ENCODE data around the gene WDSUB1. TPM values are rescaled to one million over a fixed set of nuclear protein-coding genes. Genes with fewer than 3 reads are reported as not detected.

Gene WDSUB1
- total and polyA plus RNA-seq, 2 of the 4 experiments (the other 2 are of a cell fraction), result 4.8 to 5.2 TPM

GRCh38 chr2:159249990-159250715 lies 36.4 kb downstream of the WDSUB1 start (continued):
- no peak for TF ChIP-seq RAD21 (IDR thresholded peaks at IDR 0.05; ENCODE audit: low read length)

GRCh38 chr2:159246325-159246988 lies 40.0 kb downstream of the WDSUB1 start:
- H4K91ac ChIP-seq (ENCODE audit: insufficient read depth, low read depth, low read length), result no peak overlapping the region
- H3K23ac ChIP-seq (ENCODE audit: low read depth, low read length), result no peak overlapping the region
- no peak overlapping the region for H3K56ac ChIP-seq (ENCODE audit: extremely low read depth, insufficient read depth, low read length)
- DNase-seq (no peak), ATAC-seq (ENCODE audit: low read depth) (no peak)
- no peak overlapping the region for H2AK9ac ChIP-seq (replicated peaks; ENCODE audit: low read depth, low read length, poor library complexity)
- in situ Hi-C loops (cut with MboI; ENCODE audit: low sequenced_read_pairs), result no loop called here
- no peak overlapping the region for H2AFZ ChIP-seq (replicated peaks; ENCODE audit: low read length, poor library complexity)
- no peak overlapping the region for H3K14ac ChIP-seq (replicated peaks; ENCODE audit: low read depth, low read length)
- H3K27me3 ChIP-seq (ENCODE audit: control insufficient read depth, insufficient read depth, low read length), result no peaks in the 10 kb centered on the region
- no peak overlapping the region for H3K9ac ChIP-seq (ENCODE audit: low read depth, low read length)
- no peaks in the 10 kb centered on the region for H3K9me1 ChIP-seq (ENCODE audit: insufficient read depth, low read length)
- H2AK5ac ChIP-seq (ENCODE audit: low read depth, low read length), result no peak overlapping the region
- no peaks in the 10 kb centered on the region for H3K4me1 ChIP-seq (ENCODE audit: control insufficient read depth, insufficient read depth, low read length)
- peaks cover 5% of the 10 kb centered on the region; the same call in 1 of the 2 replicates for H3K36me3 ChIP-seq (ENCODE audit: control insufficient read depth, insufficient read depth, low read length)
- TF ChIP-seq FOS (IDR thresholded peaks at IDR 0.05; ENCODE audit: low read depth, low read length) (no peak), CEBPB (IDR thresholded peaks at IDR 0.05; ENCODE audit: low read depth, low read length) (no peak), MAFK (IDR thresholded peaks at IDR 0.05; ENCODE audit: low read depth, low read length) (peak; percentile 50)
- no peaks in the 10 kb centered on the region for H4K20me1 ChIP-seq (ENCODE audit: insufficient read depth, low read length)
- dilution Hi-C loops (cut with HindIII; ENCODE audit: low sequenced_read_pairs, unreplicated experiment), result no loop called here
- no peak overlapping the region for H2BK15ac ChIP-seq (ENCODE audit: low read depth, low read length)
- intact Hi-C loops (cut with micrococcal nuclease), result no loop called here
- POLR2A ChIA-PET (ENCODE audit: unreplicated experiment), result interaction anchor here (0.6 kb wide), 1 partner anchor 439 kb away, joined by 3 read pairs; no protein-coding TSS in a partner anchor
- no TSS peak for BruUV-seq (replicated peaks)
- WGBS, 2 experiments (ENCODE audit: extremely low coverage in 2 of 2, insufficient read length in 1 of 2), result no CpG with 5 or more reads among the region's 7 CpGs
- no peak overlapping the region for H3K27ac ChIP-seq (ENCODE audit: insufficient read depth, low read length)
- H3K18ac ChIP-seq (ENCODE audit: low read depth, low read length), result no peak overlapping the region
- H3K79me1 ChIP-seq (ENCODE audit: low read depth in 1 of 2, low read length in 2 of 2), result no peaks in the 10 kb centered on the region; a peak in 1 of 4 replicates
- CTCF ChIA-PET, result no interaction called here
- no peak overlapping the region for H3K4ac ChIP-seq (ENCODE audit: low read depth, low read length)
- H4K5ac ChIP-seq (ENCODE audit: low read depth, low read length), result no peak overlapping the region
- H3K9me3 ChIP-seq (ENCODE audit: control insufficient read depth, insufficient read depth, low read length), result peaks cover 5% of the 10 kb centered on the region; the same call in 1 of the 2 replicates
- H2BK20ac ChIP-seq (ENCODE audit: low read depth, low read length), result no peak overlapping the region
- no peak overlapping the region for H3K4me2 ChIP-seq (ENCODE audit: low read depth, low read length)
- H4K8ac ChIP-seq (ENCODE audit: low read depth in 2 of 2, low read length in 2 of 2), result no peak overlapping the region
- H2BK5ac ChIP-seq (ENCODE audit: low read depth, low read length, poor library complexity, severe bottlenecking), result no peak overlapping the region
- H3K4me3 ChIP-seq (ENCODE audit: insufficient read depth, low read depth, low read length), result no peak overlapping the region
- no peak overlapping the region for H2BK120ac ChIP-seq (ENCODE audit: low read depth, low read length)
